ENCODE results near the gene BMP7.

- no peak for TF ChIP-seq CTCF (conservative IDR thresholded peaks at IDR 0.05; ENCODE audit: low read depth in 2 of 2)
- no peak for TF ChIP-seq EZH2 (IDR thresholded peaks at IDR 0.05; ENCODE audit: low read depth, unreplicated experiment)
- TF ChIP-seq POLR2AphosphoS5 (IDR thresholded peaks at IDR 0.05; ENCODE audit: low read depth): no peak
- no peak for TF ChIP-seq ZNF114 (CRISPR knock-in tag; IDR thresholded peaks at IDR 0.05)
Measured at GRCh38 chr20:57177636-57178280, 88.7 kb downstream of the BMP7 start.

Measured in GM23338 (cell line).